Osteocyte (in vitro differentiated cells): Measurements from ENCODE around the gene SH2D2A. TPM values are rescaled to one million over a fixed set of nuclear protein-coding genes. Genes with fewer than 3 reads are reported as not detected.

Experiments
- DNase-seq: peaks from one replicate; pipeline ENCODE4 v3.0.0; 2021; ENCODE audit warnings: mixed read lengths; ENCODE audit not compliant: unreplicated experiment; ENCODE audit errors: extremely low spot score
- H3K27ac Mint-ChIP-seq: one replicate; pipeline ENCODE4 v1.8.0; 2021; ENCODE audit warnings: mild to moderate bottlenecking, mixed read lengths; ENCODE audit not compliant: unreplicated experiment
- H3K27me3 Mint-ChIP-seq: one replicate; pipeline ENCODE4 v1.8.0; 2021; ENCODE audit warnings: mixed read lengths; ENCODE audit not compliant: unreplicated experiment
- H3K36me3 Mint-ChIP-seq: one replicate; pipeline ENCODE4 v1.8.0; 2021; ENCODE audit warnings: mixed read lengths; ENCODE audit not compliant: unreplicated experiment
- H3K4me1 Mint-ChIP-seq: one replicate; pipeline ENCODE4 v1.8.0; 2021; ENCODE audit warnings: mixed read lengths; ENCODE audit not compliant: unreplicated experiment
- H3K4me3 Mint-ChIP-seq: one replicate; pipeline ENCODE4 v1.8.0; 2021; ENCODE audit warnings: mild to moderate bottlenecking, moderate library complexity, mixed read lengths; ENCODE audit not compliant: unreplicated experiment
- H3K9me3 Mint-ChIP-seq: one replicate; pipeline ENCODE4 v1.8.0; 2021; ENCODE audit warnings: mixed read lengths; ENCODE audit not compliant: unreplicated experiment
- total RNA-seq: library from RNA; stranded (reverse); gene quantifications from 2 replicates; pipeline ENCODE4 v1.2.1, GENCODE V29; 2021
- TF ChIP-seq, protein P1 (sequence below): fragments of 200-600 bp; sonication (generic); IDR thresholded peaks from 2 replicates; pipeline ENCODE4 v1.5.0; 2021; ENCODE audit warnings: antibody characterized with exemption, mild to moderate bottlenecking, moderate library complexity

SH2D2A gene
- total RNA-seq, 1 donor from 2014 or later = not detected

GRCh38 chr1:156862997-156863599, 46.5 kb upstream of the SH2D2A start:
- no peak overlapping the region for H3K4me3 Mint-ChIP-seq
- TF ChIP-seq, protein P1, sequence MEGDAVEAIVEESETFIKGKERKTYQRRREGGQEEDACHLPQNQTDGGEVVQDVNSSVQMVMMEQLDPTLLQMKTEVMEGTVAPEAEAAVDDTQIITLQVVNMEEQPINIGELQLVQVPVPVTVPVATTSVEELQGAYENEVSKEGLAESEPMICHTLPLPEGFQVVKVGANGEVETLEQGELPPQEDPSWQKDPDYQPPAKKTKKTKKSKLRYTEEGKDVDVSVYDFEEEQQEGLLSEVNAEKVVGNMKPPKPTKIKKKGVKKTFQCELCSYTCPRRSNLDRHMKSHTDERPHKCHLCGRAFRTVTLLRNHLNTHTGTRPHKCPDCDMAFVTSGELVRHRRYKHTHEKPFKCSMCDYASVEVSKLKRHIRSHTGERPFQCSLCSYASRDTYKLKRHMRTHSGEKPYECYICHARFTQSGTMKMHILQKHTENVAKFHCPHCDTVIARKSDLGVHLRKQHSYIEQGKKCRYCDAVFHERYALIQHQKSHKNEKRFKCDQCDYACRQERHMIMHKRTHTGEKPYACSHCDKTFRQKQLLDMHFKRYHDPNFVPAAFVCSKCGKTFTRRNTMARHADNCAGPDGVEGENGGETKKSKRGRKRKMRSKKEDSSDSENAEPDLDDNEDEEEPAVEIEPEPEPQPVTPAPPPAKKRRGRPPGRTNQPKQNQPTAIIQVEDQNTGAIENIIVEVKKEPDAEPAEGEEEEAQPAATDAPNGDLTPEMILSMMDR = no peak
- H3K4me1 Mint-ChIP-seq = peaks cover 24% of the 10 kb centered on the region
- DNase-seq = no peak
- peaks cover 58% of the 10 kb centered on the region for H3K27me3 Mint-ChIP-seq
- H3K36me3 Mint-ChIP-seq = peaks cover 2% of the 10 kb centered on the region
- H3K27ac Mint-ChIP-seq = no peak overlapping the region
- no peaks in the 10 kb centered on the region for H3K9me3 Mint-ChIP-seq

DNA sequence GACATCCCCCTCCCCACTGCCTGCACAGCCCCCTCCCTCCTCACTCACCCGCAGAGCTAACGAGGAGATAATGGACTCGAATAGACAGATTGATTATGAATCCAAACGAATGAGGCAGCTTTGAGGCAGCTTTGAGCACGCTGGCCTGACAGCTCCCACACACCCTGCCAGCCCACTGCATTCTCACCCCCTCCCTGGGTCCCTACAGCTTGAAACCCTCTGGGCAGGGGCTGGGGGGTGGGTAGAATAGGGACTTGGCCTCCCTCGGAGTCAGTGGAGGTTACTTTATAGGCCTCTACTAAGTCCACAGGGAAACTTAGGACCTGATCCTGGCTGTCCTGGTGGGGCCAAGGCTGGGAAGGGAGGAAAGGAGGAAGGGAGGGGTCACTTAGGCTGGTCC, 45.9 kb upstream of the SH2D2A start:
- Mint-ChIP-seq H3K4me1 (peaks cover 24% of the 10 kb centered on the region), H3K4me3 (no peak overlapping the region), H3K27me3 (peaks cover 63% of the 10 kb centered on the region), H3K9me3 (no peaks in the 10 kb centered on the region), H3K36me3 (peaks cover 2% of the 10 kb centered on the region), H3K27ac (no peak overlapping the region)
- no peak for DNase-seq
- TF ChIP-seq, protein P1 = no peak

DNA sequence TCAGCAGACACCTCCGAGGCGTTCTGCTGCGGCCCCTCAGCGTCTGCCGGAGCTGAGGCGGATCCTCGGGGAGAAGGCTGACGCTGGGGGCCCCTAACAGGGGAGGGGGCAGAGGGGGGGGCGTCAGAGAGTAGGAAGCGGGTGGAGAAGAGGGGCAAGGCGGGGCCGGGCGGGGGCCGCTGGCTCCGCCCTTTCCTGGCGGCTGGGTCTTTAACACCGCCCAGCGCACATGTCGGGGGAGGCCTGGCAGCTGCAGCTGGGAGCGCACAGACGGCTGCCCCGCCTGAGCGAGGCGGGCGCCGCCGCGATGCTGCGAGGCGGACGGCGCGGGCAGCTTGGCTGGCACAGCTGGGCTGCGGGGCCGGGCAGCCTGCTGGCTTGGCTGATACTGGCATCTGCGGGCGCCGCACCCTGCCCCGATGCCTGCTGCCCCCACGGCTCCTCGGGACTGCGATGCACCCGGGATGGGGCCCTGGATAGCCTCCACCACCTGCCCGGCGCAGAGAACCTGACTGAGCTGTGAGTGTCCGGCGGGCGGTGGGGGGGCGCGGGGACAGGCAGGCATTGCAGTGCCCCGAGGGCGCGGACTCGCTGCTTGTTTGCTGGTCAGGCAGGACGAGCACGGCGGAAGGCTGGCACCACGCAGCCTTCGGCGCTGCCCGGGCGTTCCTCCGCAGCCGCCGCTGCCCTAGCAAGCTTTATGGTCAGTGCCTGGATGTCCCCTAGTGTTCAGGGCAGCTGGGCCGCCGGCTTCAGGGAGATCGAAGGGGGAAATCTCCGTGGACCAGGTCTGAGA, 44.2 kb upstream of the SH2D2A start, which contains the start of gene NTRK1:
TSS of gene NTRK1 (plus strand) at position 238 of the 796 bp plus-strand sequence. CDS start at position 308, 70 bp downstream.
- no peak for DNase-seq
- peaks cover 2% of the 10 kb centered on the region for H3K36me3 Mint-ChIP-seq
- peaks cover 72% of the 10 kb centered on the region for H3K27me3 Mint-ChIP-seq
- no peaks in the 10 kb centered on the region for H3K9me3 Mint-ChIP-seq
- H3K4me3 Mint-ChIP-seq = peak within 1 kb of the TSS; percentile 70
- TF ChIP-seq, protein P1 = no peak
- peaks cover 24% of the 10 kb centered on the region for H3K4me1 Mint-ChIP-seq
- no peak within 1 kb of the TSS for H3K27ac Mint-ChIP-seq

- no peaks in the 10 kb centered on the region for H3K9me3 Mint-ChIP-seq
- no peak overlapping the region for H3K27ac Mint-ChIP-seq
- TF ChIP-seq, protein P1 = peak; percentile 89
- peaks cover 24% of the 10 kb centered on the region for H3K4me1 Mint-ChIP-seq
- DNase-seq = no peak
- H3K36me3 Mint-ChIP-seq = peaks cover 2% of the 10 kb centered on the region
- peak overlapping the region; percentile 70 for H3K4me3 Mint-ChIP-seq
- peaks cover 65% of the 10 kb centered on the region for H3K27me3 Mint-ChIP-seq
Observed at GRCh38 chr1:156860113-156860627, 43.5 kb upstream of the SH2D2A start.
